C4-2B (cell line): ENCODE results near the gene SNX8.

Experiments
- CTCF ChIP-seq: fragments of 450-650 bp; conservative IDR thresholded peaks from 2 replicates; pipeline ENCODE4 v1.5.1; 2017; ENCODE audit warnings: mild to moderate bottlenecking
- ZFX ChIP-seq: fragments of 450-650 bp; IDR thresholded peaks from 2 replicates; pipeline ENCODE4 v1.6.1; 2017

GRCh38 chr7:2241580-2242540, 72.4 kb downstream of the SNX8 start, which contains the start of the genes MRM2 and NUDT1:
- TF ChIP-seq CTCF (no peak), ZFX (peak; percentile 76; the same call in 1 of the 2 replicates)
